ENCODE results near the gene ELAVL3. TPM values are rescaled to one million over a fixed set of nuclear protein-coding genes. Genes with fewer than 3 reads are reported as not detected.

Gene ELAVL3
- total RNA-seq, 6 donors from 2014 or later = 0.03 TPM; not detected in 5

- Histone ChIP-seq H3K27ac (peak overlapping the region; percentile 90 to 97 (median 92)), H3K9me3 (no peaks in the 10 kb centered on the region), H3K4me1 (peaks cover 10 to 20% (median 15%) of the 10 kb centered on the region in 4 donors), H3K27me3 (no peaks in the 10 kb centered on the region), H3K36me3 (peaks cover 0 to 2% (median 0%) of the 10 kb centered on the region in 4 donors), H3K4me3 (peak overlapping the region; percentile 70 to 100 (median 89))
- TF ChIP-seq EP300 (IDR thresholded peaks at IDR 0.05) (no peak), POLR2AphosphoS5 (IDR thresholded peaks at IDR 0.05) (peak in 1 of 2 donors; percentile 34), POLR2A (IDR thresholded peaks at IDR 0.05) (no peak)
- ATAC-seq (ENCODE audit: low FRiP score in 2 of 2) = peak; percentile 96 to 97
- 0% methylated on average over 17 of the region's 33 CpGs; no CpG with 5 or more reads in 1 of the 2 donors for WGBS, 2 donors
- peak; percentile 98 to 99 for DNase-seq
Measured at GRCh38 chr19:11505032-11505503, 24.2 kb upstream of the ELAVL3 start.

- WGBS, 2 donors = 43 to 62% methylated on average over 6 to 7 of the region's 7 CpGs
- Histone ChIP-seq H3K4me3 (peak overlapping the region in 3 of 4 donors; percentile 70 to 89 (median 89)), H3K27me3 (no peaks in the 10 kb centered on the region), H3K9me3 (no peaks in the 10 kb centered on the region), H3K36me3 (no peaks in the 10 kb centered on the region), H3K27ac (peak overlapping the region; percentile 47 to 97 (median 90)), H3K4me1 (peaks cover 10 to 20% (median 15%) of the 10 kb centered on the region in 4 donors)
- no peak for TF ChIP-seq POLR2A (IDR thresholded peaks at IDR 0.05)
- no peak for TF ChIP-seq POLR2AphosphoS5 (IDR thresholded peaks at IDR 0.05)
- no peak for TF ChIP-seq EP300 (IDR thresholded peaks at IDR 0.05)
- no peak for TF ChIP-seq CTCF (IDR thresholded peaks at IDR 0.05)
- DNase-seq (no peak), ATAC-seq (ENCODE audit: low FRiP score in 2 of 2) (no peak)
Measured at GRCh38 chr19:11504502-11505031, 23.7 kb upstream of the ELAVL3 start.

- Histone ChIP-seq H3K9me3 (no peaks in the 10 kb centered on the region), H3K4me3 (no peak overlapping the region), H3K27ac (no peak overlapping the region), H3K27me3 (no peaks in the 10 kb centered on the region), H3K4me1 (peaks cover 4 to 7% (median 5%) of the 10 kb centered on the region in 4 donors), H3K36me3 (peaks cover 0 to 27% (median 16%) of the 10 kb centered on the region in 4 donors)
- no peak for TF ChIP-seq CTCF (IDR thresholded peaks at IDR 0.05)
- TF ChIP-seq POLR2AphosphoS5 (IDR thresholded peaks at IDR 0.05) = no peak
- no peak for TF ChIP-seq POLR2A (IDR thresholded peaks at IDR 0.05)
- no peak for TF ChIP-seq EP300 (IDR thresholded peaks at IDR 0.05)
- WGBS, 2 donors = 70 to 78% methylated on average over 7 of the region's 7 CpGs
- DNase-seq = no peak
- ATAC-seq (ENCODE audit: low FRiP score in 2 of 2) = no peak
Measured at GRCh38 chr19:11499890-11500420, 19.1 kb upstream of the ELAVL3 start.

- peaks cover 0 to under 1% (median 0%) of the 10 kb centered on the region in 4 donors for H3K4me1 ChIP-seq
- WGBS, 2 donors = 89 to 92% methylated on average over 6 of the region's 6 CpGs
- H3K36me3 ChIP-seq = peaks cover 0 to 34% (median 19%) of the 10 kb centered on the region in 4 donors
- H3K27me3 ChIP-seq = no peaks in the 10 kb centered on the region
- ATAC-seq (ENCODE audit: low FRiP score in 2 of 2) (no peak), DNase-seq (no peak)
- H3K9me3 ChIP-seq = no peaks in the 10 kb centered on the region
- no peak overlapping the region for H3K27ac ChIP-seq
- H3K4me3 ChIP-seq = no peak overlapping the region
- no peak for TF ChIP-seq POLR2A (IDR thresholded peaks at IDR 0.05)
Measured at GRCh38 chr19:11499220-11499726, 18.4 kb upstream of the ELAVL3 start.

GRCh38 chr19:11496391-11497163, 15.7 kb upstream of the ELAVL3 start:
- DNase-seq (peak in 1 of 2 donors; percentile 49), ATAC-seq (ENCODE audit: low FRiP score in 2 of 2) (peak; percentile 60 to 79)
- no peaks in the 10 kb centered on the region for H3K9me3 ChIP-seq
- no peak overlapping the region for H3K4me3 ChIP-seq
- H3K27me3 ChIP-seq = no peaks in the 10 kb centered on the region
- peaks cover 0 to 49% (median 25%) of the 10 kb centered on the region in 4 donors for H3K36me3 ChIP-seq
- WGBS, 2 donors = 73 to 88% methylated on average over 11 to 17 of the region's 17 CpGs
- no peaks in the 10 kb centered on the region for H3K4me1 ChIP-seq
- no peak for TF ChIP-seq EP300 (IDR thresholded peaks at IDR 0.05)
- peak; percentile 35 to 59 (median 52) for TF ChIP-seq CTCF (IDR thresholded peaks at IDR 0.05)
- no peak overlapping the region for H3K27ac ChIP-seq

Measured in upper lobe of left lung (tissue), 6 donors.